Measurements from ENCODE around the gene CDC25A.

CDC25A gene

DNA sequence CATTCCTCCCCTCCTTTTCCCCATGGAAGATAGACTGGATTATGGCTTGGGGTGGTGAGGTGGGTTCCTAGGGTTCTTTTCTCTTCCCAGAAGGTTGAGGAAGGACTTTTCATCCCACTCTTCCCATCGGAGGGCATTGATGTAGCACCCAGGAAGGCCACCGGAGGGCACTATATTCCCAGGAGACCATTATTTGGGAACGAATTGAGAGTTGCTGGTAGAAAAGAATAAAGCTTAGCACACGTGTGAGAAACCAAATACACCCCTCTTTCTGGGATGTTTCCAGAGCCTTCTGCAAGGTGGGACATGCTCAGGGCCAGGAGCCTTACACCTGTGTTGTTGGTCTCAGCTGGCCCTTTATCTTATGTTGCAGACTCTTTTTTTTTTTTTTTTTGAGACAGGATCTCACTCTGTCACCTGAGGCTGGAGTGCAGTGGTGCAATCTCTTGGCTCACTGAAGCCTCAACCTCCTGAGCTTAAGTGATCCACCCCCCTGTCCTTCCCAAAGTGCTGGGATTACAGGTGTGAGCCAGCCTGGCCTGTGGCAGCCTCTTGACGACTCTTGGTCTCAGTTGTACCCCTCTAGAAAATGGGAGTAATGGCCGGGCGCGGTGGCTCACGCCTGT is 6.3 kb upstream of the CDC25A start:
- DNase-seq (ENCODE audit: low read depth) = peak; percentile 73

DNA sequence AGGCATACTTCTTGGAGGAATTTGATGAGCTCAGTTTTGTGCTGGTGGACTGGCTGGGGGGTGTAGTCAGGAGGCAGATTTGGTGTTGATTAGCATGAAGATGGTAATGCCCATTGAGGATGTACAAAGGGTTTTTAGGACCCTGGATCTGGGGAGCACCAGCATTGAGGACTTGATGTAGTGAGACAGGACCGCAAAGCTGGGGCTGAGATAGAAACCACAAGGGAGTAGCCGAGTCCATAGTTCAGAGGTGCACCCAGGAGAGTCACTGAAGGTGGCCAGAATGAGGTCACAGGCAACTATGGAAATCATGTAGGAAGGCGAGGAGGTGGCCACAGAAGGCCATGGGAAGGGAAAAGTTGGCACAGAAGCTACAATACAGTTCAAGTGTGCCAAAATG is 2.7 kb upstream of the CDC25A start:
- DNase-seq (ENCODE audit: low read depth) = no peak

DNA sequence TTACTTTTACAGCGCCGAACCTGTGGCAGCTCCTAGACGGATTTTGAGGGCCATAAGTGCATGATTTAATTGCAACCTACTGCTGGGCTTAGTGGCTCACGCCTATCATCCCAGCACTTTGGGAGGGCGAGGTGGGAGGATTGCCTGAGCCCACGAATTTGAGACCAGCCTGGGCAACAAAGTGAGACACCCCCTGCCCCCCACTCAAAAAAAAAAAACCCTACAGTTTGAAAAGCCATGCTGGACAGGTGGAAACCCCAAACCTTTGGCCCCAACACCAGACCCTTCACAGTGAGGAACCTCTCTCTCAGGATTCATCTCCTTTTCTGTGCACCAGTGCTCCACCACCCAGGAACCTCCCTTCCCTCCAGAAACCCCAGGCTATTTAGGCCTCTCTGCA is 1.1 kb upstream of the CDC25A start:
- DNase-seq (ENCODE audit: low read depth) = no peak

DNA sequence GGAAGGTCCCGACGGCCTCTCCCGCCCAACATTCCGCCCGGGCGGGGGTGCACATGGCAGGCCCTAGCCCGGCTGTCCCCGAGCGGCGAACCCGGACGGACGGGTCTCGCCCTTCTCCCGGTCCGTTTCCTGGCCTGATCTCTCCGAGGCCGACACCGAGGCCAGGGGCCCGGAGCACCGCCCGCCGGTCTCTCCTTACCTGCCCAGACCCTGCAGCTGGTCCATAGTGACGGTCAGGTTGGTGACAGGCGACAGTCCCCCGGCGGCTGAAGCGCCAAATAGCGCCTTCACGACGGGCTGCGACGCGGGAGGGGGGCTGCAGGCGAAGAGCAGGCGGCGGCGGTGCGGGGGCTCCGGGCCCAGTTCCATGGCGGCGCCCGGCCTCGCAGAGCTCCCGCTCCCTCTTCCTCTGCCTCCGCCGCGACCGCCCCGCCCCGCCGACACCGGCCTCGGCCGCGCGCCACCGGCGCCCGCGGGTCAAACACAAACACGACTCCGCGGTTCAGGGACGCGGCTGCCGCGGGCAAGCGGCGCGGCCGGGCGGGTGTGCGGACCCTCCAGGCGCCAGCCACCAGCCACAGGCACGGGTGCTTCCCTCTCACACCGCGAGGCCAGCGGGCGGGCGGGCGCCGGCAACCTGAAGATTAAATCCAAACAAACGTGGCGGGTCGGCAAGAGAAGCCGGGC is 495 bp downstream of the CDC25A start:
- no peak for DNase-seq (ENCODE audit: low read depth)

DNA sequence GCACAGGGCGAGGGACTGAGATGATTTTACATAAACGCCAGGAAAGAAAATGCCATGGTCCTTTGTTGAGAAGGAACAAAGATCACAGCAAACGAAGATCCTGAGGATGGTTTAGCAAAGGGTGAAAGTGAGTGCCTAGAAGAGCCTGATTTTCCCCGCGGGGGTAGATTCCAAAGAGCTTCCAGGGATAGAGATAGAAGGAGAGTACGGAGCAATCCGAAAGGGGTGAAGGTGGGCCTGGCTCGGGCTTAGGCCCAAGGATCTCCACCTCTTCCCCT is 977 bp downstream of the CDC25A start:
- DNase-seq (ENCODE audit: low read depth) = peak; percentile 33

DNA sequence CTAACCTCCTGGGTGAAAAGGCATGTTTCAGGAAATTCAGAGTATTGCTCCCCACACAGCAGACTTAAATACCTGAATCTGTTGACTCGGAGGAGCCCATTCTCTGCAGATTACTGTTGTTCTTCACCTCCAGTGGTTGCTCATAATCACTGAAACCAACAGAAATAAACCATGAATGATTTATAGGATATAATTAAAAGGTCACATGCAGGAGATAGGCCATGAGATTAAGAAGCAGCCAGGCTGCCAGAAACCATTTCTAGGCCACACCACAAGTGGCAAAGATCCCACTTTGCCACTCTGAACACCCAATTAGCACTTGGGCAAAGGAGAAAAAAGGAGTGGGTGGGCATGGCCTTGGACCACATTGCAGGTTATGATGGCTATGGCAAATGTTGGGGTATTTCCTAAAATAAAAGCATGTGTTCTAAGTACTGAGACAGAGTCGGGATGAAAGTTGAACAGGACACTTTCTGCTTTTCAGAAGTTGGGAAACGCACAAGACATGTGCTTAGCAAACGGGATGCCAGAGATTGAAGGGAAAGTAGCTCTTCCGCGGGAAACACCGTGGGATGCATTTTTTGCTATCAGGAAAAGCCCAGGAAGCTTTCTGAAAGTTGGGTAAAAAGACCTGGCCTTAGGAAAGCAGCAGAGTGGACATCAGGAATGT is 1.5 kb downstream of the CDC25A start:
- DNase-seq (ENCODE audit: low read depth) = peak; percentile 42

DNA sequence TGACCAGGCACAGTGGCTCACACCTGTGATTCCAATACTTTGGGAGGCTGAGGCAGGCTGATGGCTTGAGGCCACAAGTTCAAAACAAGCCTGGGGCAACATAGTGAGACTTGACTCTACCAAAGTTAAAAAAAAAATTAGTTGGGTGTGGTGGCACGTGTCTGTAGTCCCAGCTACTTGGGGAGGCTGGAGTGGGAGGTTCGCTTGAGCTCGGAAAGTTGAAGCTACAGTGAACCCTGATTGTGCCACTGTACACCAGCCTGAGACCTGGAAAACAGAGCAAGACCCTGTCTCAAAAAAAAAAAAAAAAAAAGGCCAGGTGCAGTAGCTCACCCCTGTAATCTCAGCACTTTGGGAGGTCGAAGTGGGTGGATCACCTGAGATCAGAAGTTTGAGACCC is 3.1 kb downstream of the CDC25A start:
- DNase-seq (ENCODE audit: low read depth) = no peak

DNA sequence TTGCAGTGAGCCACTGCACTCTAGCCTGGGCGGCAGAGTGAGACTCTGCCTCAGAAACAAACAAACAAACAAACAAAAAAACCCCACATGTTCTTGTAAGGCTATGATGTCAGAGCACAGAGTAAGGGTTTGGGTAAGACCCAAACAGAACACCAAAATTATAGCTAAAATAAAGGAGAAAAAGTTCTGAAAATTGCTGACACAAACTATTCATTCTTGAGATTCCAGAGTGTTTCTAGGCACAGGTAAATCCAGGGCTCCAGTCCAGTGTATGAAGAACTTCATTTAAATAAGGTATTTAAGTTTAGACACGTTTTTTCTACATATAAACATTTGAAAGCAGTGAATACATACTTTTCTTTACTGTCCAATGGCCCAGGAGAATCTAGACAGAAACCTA is 3.9 kb downstream of the CDC25A start:
- DNase-seq (ENCODE audit: low read depth) = no peak

DNA sequence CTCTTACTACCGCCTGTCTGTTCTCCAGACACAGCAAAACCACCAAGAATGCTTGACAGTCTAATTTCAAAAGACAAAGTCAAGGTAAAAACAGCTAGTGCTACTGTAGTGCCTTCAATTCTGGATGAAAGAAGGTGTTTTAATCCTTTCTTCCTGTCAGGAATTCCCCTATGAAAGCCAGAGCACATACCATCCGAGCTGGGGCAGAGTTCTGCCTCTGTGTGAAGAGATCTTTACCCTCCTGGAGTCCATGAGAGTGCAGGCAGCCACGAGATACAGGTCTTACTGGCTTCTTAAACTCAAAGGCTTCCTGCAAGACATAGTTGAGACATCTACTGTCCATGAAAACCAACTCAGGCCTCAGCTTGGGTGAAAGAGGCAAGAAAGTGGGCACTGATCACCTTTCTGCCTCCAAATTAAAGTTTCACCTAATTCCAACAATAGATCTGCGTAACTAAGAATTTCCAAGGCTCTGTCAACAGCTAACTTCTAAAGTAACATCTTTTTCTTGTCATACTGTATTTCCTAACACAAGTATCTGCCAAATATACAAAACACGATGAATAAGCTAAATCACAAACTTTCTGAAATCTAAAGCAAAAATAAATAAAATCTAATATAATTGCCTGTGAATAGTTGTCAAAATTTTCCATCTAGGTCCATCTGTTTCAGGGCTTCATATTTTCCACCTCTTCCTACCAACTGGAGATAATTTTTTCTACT is 7.5 kb downstream of the CDC25A start:
- no peak for DNase-seq (ENCODE audit: low read depth)

DNA sequence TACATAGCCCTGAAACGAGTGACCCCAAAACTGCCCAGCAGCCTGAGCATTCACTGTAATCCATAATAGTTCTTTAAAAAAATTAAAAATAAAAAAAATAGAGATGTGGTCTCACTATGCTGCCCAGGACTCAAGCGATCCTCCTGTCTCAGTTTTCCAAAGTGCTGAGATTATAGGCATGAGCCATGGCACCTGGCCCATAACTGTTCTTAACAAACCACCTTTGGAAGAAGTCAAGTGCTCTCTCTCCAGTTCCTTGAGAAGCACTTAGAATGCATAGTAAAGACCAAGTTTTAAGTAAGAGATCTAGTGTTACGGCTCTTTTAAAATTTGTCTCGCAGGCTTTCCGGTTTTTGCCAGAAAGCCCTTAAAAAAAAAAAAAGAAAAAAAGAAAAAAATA is 8.2 kb downstream of the CDC25A start:
- DNase-seq (ENCODE audit: low read depth) = no peak

DNA sequence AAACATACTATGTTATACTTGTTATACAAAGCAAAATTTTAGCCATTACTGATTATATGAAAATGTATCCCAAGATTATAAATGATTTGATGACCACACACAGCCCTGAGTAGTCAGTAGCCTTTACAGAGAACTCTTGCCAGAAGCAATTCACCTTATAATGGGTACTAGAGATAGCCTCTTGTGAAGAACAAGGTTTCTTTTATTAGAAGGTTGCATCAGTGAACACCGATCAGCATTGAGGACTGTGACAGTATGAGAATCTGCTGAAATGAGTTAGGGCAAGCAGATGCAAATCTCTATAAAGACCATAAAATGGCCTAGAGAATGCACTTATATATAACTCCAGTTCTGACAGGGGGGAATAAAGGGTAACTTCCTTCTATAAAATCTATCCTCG is 10.1 kb downstream of the CDC25A start:
- no peak for DNase-seq (ENCODE audit: low read depth)

DNA sequence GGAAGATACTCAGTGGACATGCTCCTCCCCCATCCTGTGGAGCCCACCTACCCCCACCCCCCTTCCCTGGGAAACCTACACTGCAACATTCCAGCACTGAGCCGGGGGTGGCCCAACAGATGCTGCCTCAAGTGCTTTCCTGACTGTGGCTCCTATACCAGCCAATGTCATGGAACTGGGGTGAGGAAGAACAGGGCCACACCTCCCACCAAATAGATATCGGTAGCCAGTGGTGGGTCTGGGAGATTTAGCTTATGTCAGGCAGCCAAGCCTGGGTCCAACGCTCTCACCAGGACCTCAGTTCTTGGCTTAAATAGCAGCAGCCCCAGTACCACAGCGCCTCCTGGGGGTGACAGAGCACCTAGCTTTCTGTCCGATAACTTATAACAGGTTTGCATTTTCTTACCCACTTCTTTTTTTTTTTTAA is 30.3 kb downstream of the CDC25A start:
- DNase-seq (ENCODE audit: low read depth) = peak; percentile 66

DNA sequence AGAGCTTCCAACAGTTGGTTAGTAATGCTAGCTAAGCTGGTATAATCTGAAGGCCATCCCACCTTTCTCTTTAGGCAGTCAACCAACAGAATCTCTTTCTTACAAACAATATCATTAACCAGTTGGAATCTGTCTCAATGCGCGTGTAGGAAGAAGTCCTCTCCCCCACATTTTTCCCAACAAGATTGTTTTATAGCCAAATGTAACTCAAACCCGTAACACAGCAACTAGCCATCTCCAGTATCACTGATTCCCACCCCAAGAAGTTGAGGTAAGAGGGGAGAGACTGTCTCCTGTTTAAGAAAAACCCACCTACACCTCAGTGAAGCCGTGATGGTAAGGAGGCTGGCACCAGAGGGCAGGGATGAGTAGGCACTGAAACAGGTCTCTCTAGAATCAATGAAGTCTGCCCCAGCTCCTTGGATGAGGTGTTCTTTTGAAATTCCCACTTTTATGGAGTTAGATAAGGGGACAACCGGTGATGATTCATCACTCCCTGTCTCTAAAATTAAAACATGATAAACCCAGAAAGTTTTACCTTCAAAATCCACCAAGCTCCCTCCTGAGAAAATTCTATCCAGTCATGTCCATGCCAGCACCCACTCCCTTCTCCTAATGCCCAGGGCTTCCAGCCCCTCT is 30.9 kb downstream of the CDC25A start:
- DNase-seq (ENCODE audit: low read depth) = peak; percentile 49

DNA sequence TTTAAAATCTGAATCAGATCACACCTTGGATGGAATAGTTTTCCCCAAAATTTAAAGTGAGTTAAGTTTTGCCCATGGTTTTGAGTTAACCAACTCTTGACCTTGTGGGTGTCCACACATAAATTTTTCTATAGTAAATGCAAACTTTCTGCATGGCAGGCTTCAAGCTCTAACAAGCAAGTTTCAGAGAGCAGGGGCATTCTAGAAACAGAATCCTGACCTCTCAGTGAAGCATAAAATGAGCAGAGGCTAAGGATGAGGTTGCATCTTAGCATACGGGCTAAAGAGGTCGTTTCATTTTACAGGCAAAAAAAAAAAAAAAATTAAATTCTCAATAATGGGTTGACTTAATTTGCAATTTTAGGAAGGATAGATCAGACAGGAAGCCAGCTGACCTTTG is 32.1 kb downstream of the CDC25A start:
- no peak for DNase-seq (ENCODE audit: low read depth)

DNA sequence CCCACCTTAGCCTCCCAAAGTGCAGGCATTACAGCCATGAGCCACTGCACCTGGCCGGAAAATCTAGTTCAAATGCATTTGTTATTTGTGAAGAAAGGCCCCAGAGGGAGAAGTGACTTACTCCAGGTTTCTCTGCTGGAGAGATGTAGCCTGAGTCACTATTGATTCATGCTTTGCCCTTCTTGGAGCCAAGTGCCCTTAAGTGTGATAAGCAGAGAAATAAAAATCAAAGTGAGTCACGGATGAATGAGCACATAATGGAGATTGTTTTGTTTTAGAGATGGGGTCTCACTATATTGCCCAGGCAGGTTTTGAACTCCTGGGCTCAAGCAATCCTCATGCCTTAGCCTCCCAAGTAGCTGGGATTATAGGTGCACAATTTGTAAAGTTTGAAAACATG is 33.1 kb downstream of the CDC25A start:
- DNase-seq (ENCODE audit: low read depth) = peak; percentile 92

DNA sequence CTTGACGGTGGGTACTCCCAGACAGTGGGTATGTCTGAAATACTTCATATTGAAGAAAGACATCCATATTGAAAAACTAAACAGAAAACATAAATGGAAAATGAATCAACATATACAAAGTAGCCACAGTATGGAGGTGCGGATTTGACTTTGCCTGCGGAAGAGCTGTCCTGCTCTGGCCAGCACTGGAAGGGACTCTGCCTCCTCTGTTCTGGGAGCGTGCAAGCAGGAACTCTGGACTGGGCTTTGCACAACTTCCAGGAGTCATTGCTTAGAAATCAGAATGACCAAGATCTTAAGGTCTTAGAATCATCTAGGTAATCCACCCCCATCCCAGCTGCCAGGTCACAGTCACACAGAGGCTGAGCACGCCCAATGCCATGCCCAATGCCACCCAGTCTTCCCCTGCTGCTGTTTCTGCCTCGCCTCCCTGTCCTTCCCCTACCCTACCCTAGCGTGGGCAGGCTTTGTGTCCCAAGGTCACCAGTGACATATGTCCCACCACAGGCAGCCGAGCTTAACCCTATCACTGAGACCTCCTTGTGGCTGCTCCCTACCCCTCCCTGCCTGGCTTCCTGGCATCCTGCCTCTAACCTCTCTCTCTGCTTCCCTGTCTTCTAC is 36.3 kb downstream of the CDC25A start:
- DNase-seq (ENCODE audit: low read depth) = no peak

DNA sequence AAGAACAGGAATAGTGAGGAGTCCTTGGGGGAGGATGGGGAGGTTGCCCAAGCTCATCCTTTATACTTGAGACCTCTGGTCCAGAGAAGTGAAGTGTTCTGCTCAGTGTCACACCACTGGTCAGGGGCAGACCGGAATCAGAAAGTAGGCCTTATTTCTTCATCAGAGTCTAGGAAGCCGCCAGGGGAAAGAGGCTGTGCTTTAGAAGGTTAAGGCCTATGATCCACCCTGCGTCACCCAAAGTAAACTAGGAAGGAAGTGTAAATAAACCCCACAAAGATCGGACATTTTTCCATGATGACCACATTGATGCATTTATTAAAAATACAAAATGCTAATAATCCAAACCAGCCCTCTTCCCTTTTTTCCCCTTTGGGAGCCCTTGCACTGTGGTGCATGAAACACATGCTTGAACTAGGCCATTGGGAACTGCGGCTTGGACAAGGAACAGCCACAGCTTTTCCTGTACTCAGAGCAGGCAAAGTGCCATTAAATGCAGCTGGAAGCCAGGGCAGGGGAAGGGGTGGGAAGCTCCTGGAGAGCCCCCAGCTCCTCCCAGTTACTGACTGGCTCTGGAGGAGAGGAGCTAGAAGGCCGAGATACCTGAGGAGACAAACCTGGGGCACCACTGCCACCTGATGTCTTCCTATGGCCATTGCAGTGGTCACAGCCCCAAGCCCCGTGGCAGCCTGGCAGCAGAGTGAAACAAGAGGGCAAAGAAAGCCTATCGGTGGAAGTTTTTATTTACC is 37.0 kb downstream of the CDC25A start:
- peak; percentile 81 for DNase-seq (ENCODE audit: low read depth)

DNA sequence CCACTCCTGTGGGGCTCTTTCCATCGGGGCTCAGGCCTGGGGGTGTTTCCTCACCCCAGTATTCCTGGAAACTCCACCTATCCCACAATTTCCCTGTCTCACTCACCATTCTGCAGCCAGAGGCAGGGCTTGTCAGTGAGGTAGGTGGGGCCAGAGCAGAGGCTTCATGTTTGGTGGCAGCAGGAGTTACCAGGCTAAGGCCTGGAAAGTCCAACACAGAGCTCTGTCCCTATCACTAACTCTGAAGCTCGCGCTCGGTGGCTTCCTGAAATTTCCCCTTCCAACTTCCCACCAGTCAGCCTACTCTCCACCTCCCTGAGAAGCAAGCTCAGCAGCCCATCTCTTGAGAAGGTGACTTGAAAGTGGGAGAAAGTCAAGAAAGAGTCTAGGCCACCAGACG is 44.2 kb downstream of the CDC25A start:
- DNase-seq (ENCODE audit: low read depth) = no peak

DNA sequence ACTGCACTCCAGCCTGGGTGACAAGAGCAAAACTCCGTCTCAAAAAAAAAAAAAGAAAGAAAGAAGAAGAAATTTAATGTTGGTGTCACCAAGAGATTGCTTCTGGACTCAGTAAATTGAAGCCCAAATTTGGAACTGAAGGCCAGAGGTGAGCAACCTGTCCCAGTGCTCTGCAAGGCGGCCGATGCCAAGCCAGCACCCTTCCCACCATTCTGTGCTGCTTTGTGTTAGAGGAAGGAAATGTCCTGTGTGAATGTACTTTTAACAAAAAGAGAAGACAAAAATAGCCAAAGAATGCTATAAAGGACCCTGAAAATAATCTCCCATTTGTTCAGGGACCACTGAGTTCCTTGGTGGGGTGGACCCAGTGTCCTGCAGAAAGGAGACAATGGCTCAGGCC is 44.6 kb downstream of the CDC25A start:
- DNase-seq (ENCODE audit: low read depth) = no peak

DNA sequence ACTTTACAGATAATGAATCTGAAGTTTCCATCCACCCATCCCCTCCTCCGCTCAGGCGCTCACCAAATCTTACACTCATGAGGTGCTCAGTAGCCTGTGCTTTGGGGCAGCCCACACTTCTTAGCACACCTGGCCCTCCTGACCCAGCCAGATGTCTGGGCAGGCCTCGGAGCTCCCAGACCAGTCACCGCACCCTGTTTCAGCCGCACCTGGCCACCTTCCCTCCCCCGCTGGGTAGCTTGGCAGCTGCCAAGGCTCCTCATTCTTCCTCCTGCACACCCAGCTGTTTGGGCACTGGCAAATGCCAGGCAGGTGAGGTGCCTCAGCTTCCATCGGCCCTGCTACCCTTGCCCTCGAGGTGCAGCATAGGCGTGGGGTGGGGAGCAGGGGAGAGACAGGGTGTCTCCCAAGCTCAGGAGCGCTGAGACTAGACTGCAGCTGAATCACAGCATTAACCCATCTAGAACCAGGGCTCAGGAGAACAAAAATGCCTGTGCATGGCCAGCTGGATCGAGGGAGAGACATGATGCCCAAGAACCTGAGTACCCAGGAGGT is 45.8 kb downstream of the CDC25A start:
- no peak for DNase-seq (ENCODE audit: low read depth)

DNA sequence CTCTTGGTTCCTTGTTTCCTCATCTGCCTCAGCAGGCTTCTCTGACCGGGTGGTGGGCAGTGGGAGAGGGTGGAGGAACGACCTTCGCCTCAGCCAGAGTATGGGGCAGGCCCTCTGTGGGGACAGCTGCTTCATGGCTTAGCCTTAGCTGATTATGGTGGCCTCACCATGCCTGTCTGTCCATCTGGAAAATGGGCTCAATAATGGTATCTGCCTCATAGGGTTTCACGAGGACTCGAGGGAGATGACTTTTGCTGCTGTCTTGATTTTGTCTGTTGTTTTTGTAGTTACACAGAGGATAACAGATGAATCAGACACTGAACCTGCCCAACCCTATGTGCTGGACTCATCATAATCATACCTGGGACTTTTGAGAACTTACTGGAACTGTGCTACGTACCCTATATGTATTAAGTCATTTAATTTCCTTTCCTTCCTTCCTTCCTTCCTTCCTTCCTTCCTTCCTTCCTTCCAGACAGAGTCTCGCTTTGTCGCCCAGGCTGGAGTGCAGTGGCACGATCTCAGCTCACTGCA is 46.5 kb downstream of the CDC25A start:
- DNase-seq (ENCODE audit: low read depth) = no peak
